Measurements from ENCODE around the gene MBOAT7.

DNA sequence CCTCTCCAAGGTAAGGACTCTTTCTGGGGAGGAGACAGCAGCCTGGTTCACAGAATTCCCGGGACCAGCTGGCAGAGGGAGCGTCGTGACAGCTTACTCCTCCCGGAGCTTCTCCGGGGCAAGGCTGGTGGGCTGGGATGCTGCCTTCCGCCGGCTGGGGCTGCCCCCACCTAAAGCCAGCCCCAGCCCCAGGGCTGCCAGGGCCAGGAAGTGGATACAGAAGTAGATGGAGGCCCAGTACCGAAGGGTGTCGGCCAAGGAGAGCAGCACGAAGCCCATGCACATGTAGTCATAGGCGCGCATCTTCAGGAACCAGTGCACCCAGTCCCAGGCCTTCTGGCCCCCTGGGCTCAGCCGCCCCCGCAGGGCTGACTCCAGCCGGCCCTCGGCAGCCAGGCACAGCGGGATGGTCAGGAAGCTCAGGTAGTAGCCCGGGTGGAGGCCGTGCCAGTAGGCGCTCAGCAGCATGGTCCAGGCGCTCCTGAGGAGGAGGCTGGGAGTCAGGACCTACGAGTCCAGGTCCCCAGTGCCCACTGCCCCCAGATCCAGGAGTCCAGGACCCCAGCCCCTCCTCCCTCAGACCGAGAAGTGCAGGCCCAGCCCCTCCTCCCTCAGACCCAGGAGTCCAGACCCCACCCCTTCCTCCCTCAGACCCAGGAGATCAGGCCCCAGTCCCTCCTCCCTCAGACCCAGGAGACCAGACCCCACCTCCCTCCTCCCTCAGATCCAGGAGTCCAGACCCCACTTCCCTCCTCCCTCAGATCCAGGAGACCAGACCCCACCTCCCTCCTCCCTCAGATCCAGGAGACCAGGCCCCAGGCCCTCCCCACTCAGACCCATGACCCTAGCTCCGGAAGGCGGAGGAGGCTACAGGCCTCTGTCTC is 15.2 kb downstream of the MBOAT7 start:
- no peak for TF ChIP-seq EZH2 (IDR thresholded peaks at IDR 0.05; ENCODE audit: insufficient read depth, poor library complexity, severe bottlenecking)
- TF ChIP-seq EZH2phosphoT487 (IDR thresholded peaks at IDR 0.05; ENCODE audit: insufficient read depth, low read depth), result no peak

Measured in GM23248 (cell line).